ENCODE data around the gene PTEN.
A peak's percentile ranks its signal among the peaks of the same experiment; 100 is the strongest.
"Not testable (repeated sequence)": the region's sequence is repeated elsewhere in the genome, so short reads cannot be mapped to it uniquely, and the experiment has no call there.

The PTEN gene

DNA sequence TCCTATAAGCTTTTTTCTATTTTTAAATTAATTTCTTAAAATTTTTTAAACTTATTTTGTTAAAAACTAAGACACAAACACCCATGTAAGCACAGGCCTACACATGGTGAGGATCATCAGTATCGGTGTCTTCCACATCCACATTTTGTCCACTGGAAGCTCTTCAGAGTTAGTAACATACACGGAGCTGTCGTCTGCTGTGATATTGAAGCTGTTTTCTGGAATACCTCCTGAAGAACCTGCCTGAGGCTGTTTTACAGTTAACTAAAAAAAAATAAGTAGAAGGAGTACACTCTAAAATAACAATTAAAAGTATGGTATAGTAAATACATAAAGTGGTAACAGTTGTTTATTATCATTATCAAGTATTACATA, 17.8 kb upstream of the PTEN start:
- Histone ChIP-seq H3K9me3 (ENCODE audit: control extremely low read depth in 1 of 5, control insufficient read depth in 4 of 5, insufficient read depth in 2 of 5, low read depth in 1 of 5, low read length in 4 of 5) (no peaks in the 10 kb centered on the region), H3K4me1 (ENCODE audit: control extremely low read depth in 1 of 4, control insufficient read depth in 4 of 4, insufficient read depth in 4 of 4, low read length in 3 of 4) (peaks cover 2 to 20% (median 4%) of the 10 kb centered on the region in 4 experiments), H3K27ac (ENCODE audit: insufficient read depth in 1 of 2, low read depth in 1 of 2, low read length in 2 of 2, poor library complexity in 1 of 2, severe bottlenecking in 2 of 2) (no peak overlapping the region), H3K36me3 (ENCODE audit: control insufficient read depth in 4 of 4, insufficient read depth in 4 of 4, low read length in 3 of 4) (no peaks in the 10 kb centered on the region), H3K27me3 (replicated peaks in 2 of 5; ENCODE audit: control insufficient read depth in 4 of 5, insufficient read depth in 5 of 5, low read length in 4 of 5) (no peaks in the 10 kb centered on the region), H3K4me3 (ENCODE audit: control insufficient read depth in 1 of 7, extremely low read depth in 1 of 7, insufficient read depth in 4 of 7, low read depth in 2 of 7, low read length in 6 of 7) (no peak overlapping the region)
- POLR2A ChIA-PET: interaction anchor here (0.6 kb wide), 1 partner anchor 18 kb away, joined by 5 read pairs; no protein-coding TSS in a partner anchor
- no peak for DNase-seq
- CTCF ChIA-PET: interaction anchor here (0.8 to 2.0 kb wide), 3 partner anchors 13 to 545 kb away, joined by 3 to 7 read pairs (median 3); no protein-coding TSS in a partner anchor
- no CpG with 5 or more reads among the region's 3 CpGs for WGBS (ENCODE audit: insufficient coverage)

- no peak overlapping the region for H3K27ac ChIP-seq (ENCODE audit: insufficient read depth in 1 of 2, low read depth in 1 of 2, low read length in 2 of 2, poor library complexity in 1 of 2, severe bottlenecking in 2 of 2)
- POLR2A ChIA-PET: no interaction called here
These were observed 17.4 kb upstream of the PTEN start for GRCh38 chr10:87846023-87846422.

GRCh38 chr10:87846711-87847110, 16.7 kb upstream of the PTEN start:
- H3K27me3 ChIP-seq (replicated peaks in 2 of 5; ENCODE audit: control insufficient read depth in 4 of 5, insufficient read depth in 5 of 5, low read length in 4 of 5); H3K9me3 ChIP-seq (ENCODE audit: control extremely low read depth in 1 of 5, control insufficient read depth in 4 of 5, insufficient read depth in 2 of 5, low read depth in 1 of 5, low read length in 4 of 5); DNase-seq; H3K36me3 ChIP-seq (ENCODE audit: control insufficient read depth in 4 of 4, insufficient read depth in 4 of 4, low read length in 3 of 4); H3K27ac ChIP-seq (ENCODE audit: insufficient read depth in 1 of 2, low read depth in 1 of 2, low read length in 2 of 2, poor library complexity in 1 of 2, severe bottlenecking in 2 of 2); H3K4me3 ChIP-seq (ENCODE audit: control insufficient read depth in 1 of 7, extremely low read depth in 1 of 7, insufficient read depth in 4 of 7, low read depth in 2 of 7, low read length in 6 of 7); POLR2A ChIA-PET: not testable (repeated sequence)
- WGBS (ENCODE audit: insufficient coverage): 83% methylated on average over 2 of the region's 8 CpGs
- CTCF ChIA-PET: interaction anchor here (1.1 to 2.0 kb wide), 2 partner anchors 12 to 196 kb away, joined by 3 to 7 read pairs; no protein-coding TSS in a partner anchor
- peaks cover 5 to 28% (median 11%) of the 10 kb centered on the region in 4 experiments for H3K4me1 ChIP-seq (ENCODE audit: control extremely low read depth in 1 of 4, control insufficient read depth in 4 of 4, insufficient read depth in 4 of 4, low read length in 3 of 4)

More at GRCh38 chr10:87846023-87846422, 17.4 kb upstream of the PTEN start:
- H3K4me3 ChIP-seq (ENCODE audit: control insufficient read depth in 1 of 7, extremely low read depth in 1 of 7, insufficient read depth in 4 of 7, low read depth in 2 of 7, low read length in 6 of 7): no peak overlapping the region
- 93% methylated on average over 4 of the region's 7 CpGs for WGBS (ENCODE audit: insufficient coverage)
- H3K4me1 ChIP-seq (ENCODE audit: control extremely low read depth in 1 of 4, control insufficient read depth in 4 of 4, insufficient read depth in 4 of 4, low read length in 3 of 4): peaks cover 5 to 24% (median 8%) of the 10 kb centered on the region in 4 experiments
- H3K27me3 ChIP-seq (replicated peaks in 2 of 5; ENCODE audit: control insufficient read depth in 4 of 5, insufficient read depth in 5 of 5, low read length in 4 of 5): no peaks in the 10 kb centered on the region
- H3K36me3 ChIP-seq (ENCODE audit: control insufficient read depth in 4 of 4, insufficient read depth in 4 of 4, low read length in 3 of 4): no peaks in the 10 kb centered on the region
- H3K9me3 ChIP-seq (ENCODE audit: control extremely low read depth in 1 of 5, control insufficient read depth in 4 of 5, insufficient read depth in 2 of 5, low read depth in 1 of 5, low read length in 4 of 5): no peaks in the 10 kb centered on the region
- no peak for DNase-seq
- CTCF ChIA-PET: interaction anchor here (0.8 to 2.0 kb wide), 4 partner anchors 13 to 544 kb away, joined by 3 to 7 read pairs (median 3); no protein-coding TSS in a partner anchor

- Histone ChIP-seq H3K4me1 (ENCODE audit: control extremely low read depth in 1 of 4, control insufficient read depth in 4 of 4, insufficient read depth in 4 of 4, low read length in 3 of 4) (peaks cover 5 to 28% (median 11%) of the 10 kb centered on the region in 4 experiments), H3K36me3 (ENCODE audit: control insufficient read depth in 4 of 4, insufficient read depth in 4 of 4, low read length in 3 of 4) (no peaks in the 10 kb centered on the region), H3K4me3 (ENCODE audit: control insufficient read depth in 1 of 7, extremely low read depth in 1 of 7, insufficient read depth in 4 of 7, low read depth in 2 of 7, low read length in 6 of 7) (no peak overlapping the region), H3K27ac (ENCODE audit: insufficient read depth in 1 of 2, low read depth in 1 of 2, low read length in 2 of 2, poor library complexity in 1 of 2, severe bottlenecking in 2 of 2) (no peak overlapping the region), H3K27me3 (replicated peaks in 2 of 5; ENCODE audit: control insufficient read depth in 4 of 5, insufficient read depth in 5 of 5, low read length in 4 of 5) (no peaks in the 10 kb centered on the region), H3K9me3 (ENCODE audit: control extremely low read depth in 1 of 5, control insufficient read depth in 4 of 5, insufficient read depth in 2 of 5, low read depth in 1 of 5, low read length in 4 of 5) (no peaks in the 10 kb centered on the region)
- ChIA-PET CTCF (interaction anchor here (1.0 to 1.5 kb wide), 2 partner anchors 11 to 25 kb away, joined by 4 read pairs; no protein-coding TSS in a partner anchor), POLR2A (interaction anchor here (0.5 kb wide), 1 partner anchor 56 kb away, joined by 3 read pairs; no protein-coding TSS in a partner anchor)
- no peak for DNase-seq
These were observed 15.9 kb upstream of the PTEN start for GRCh38 chr10:87847550-87847949.

DNA sequence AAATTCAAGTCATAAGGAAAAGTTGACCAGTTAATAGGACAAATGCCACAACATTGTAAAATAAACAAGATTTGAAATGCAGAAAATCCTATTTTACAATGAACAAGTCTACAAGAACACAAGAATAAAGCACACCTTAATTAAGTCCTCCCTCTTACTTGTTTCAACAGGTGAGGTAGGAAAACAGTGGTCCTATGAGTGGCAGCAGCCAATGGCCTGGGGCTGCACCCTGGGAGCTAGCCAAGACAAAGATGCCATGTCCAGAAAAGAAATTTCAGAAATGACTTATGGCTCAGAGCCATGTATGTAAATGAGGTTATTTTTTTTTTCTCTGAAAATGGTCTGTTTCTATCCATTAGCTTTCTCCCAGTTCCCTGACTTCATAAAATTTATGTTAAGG, 14.4 kb upstream of the PTEN start:
- no peaks in the 10 kb centered on the region for H3K27me3 ChIP-seq (replicated peaks in 2 of 5; ENCODE audit: control insufficient read depth in 4 of 5, insufficient read depth in 5 of 5, low read length in 4 of 5)
- POLR2A ChIA-PET: no interaction called here
- peaks cover 5 to 24% (median 11%) of the 10 kb centered on the region in 4 experiments for H3K4me1 ChIP-seq (ENCODE audit: control extremely low read depth in 1 of 4, control insufficient read depth in 4 of 4, insufficient read depth in 4 of 4, low read length in 3 of 4)
- no peaks in the 10 kb centered on the region for H3K36me3 ChIP-seq (ENCODE audit: control insufficient read depth in 4 of 4, insufficient read depth in 4 of 4, low read length in 3 of 4)
- CTCF ChIA-PET: interaction anchor here (1.5 to 3.4 kb wide), 6 partner anchors 10 to 706 kb away, joined by 4 to 21 read pairs (median 7); no protein-coding TSS in a partner anchor
- DNase-seq: no peak
- no peak overlapping the region for H3K27ac ChIP-seq (ENCODE audit: insufficient read depth in 1 of 2, low read depth in 1 of 2, low read length in 2 of 2, poor library complexity in 1 of 2, severe bottlenecking in 2 of 2)
- H3K9me3 ChIP-seq (ENCODE audit: control extremely low read depth in 1 of 5, control insufficient read depth in 4 of 5, insufficient read depth in 2 of 5, low read depth in 1 of 5, low read length in 4 of 5): no peaks in the 10 kb centered on the region
- H3K4me3 ChIP-seq (ENCODE audit: control insufficient read depth in 1 of 7, extremely low read depth in 1 of 7, insufficient read depth in 4 of 7, low read depth in 2 of 7, low read length in 6 of 7): no peak overlapping the region

DNA sequence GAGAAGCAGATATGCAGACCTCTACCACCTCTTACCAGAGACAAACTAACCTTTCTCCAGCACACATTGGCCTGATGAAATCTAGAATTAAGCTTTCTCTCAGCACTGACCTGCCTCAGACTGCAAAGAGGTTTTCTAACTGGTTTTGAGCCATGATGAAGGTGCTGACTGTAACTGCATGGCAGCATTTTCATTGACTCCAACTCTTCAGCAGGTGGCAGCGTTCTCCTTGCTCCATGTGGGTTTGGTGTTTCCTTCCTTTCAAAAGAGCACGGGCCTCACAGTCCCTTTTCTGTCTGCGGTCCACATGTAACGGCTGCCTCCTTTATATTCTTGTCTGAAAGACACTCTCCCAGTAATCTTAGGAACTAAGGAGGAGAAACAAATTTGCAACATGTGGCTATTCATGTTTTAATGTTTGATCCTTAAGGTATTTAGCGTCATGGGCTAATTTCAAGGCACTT, 12.7 kb upstream of the PTEN start:
- DNase-seq: peak; percentile 75 to 85 (median 83)
- ChIA-PET POLR2A (interaction anchor here (0.9 kb wide), 1 partner anchor 11 kb away, joined by 3 read pairs; no protein-coding TSS in a partner anchor), CTCF (interaction anchor here (0.8 to 4.1 kb wide), 17 partner anchors 8 to 714 kb away, joined by 3 to 23 read pairs (median 5); partner anchors contain the start of gene ATAD1)

DNA sequence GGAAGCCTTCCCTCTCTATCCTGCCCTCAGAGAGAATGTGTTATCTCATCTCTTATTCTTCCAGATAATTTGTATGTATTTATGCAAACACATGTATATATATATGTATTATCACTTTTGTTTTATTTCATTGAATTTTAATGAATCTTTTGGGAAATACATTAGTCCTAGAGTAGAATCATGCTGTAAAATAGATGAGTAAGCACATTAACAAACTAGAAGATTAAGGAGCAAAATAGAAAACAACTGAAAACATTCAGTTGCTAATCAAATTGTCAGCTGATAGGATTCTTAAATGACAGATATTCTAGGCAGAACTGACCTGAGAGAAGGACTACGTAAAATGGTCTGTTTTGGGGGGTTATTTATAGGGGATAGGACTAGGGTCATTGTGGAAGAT, 11.3 kb upstream of the PTEN start:
- DNase-seq: no peak
- WGBS (ENCODE audit: insufficient coverage): no CpG with 5 or more reads among the region's 1 CpG
- Histone ChIP-seq H3K4me1 (ENCODE audit: control extremely low read depth in 1 of 4, control insufficient read depth in 4 of 4, insufficient read depth in 4 of 4, low read length in 3 of 4) (peaks cover 5 to 17% (median 11%) of the 10 kb centered on the region in 4 experiments), H3K4me3 (ENCODE audit: control insufficient read depth in 1 of 7, extremely low read depth in 1 of 7, insufficient read depth in 4 of 7, low read depth in 2 of 7, low read length in 6 of 7) (no peak overlapping the region), H3K9me3 (ENCODE audit: control extremely low read depth in 1 of 5, control insufficient read depth in 4 of 5, insufficient read depth in 2 of 5, low read depth in 1 of 5, low read length in 4 of 5) (peaks cover 0 to 4% (median 3%) of the 10 kb centered on the region in 5 experiments), H3K36me3 (ENCODE audit: control insufficient read depth in 4 of 4, insufficient read depth in 4 of 4, low read length in 3 of 4) (no peaks in the 10 kb centered on the region), H3K27me3 (replicated peaks in 2 of 5; ENCODE audit: control insufficient read depth in 4 of 5, insufficient read depth in 5 of 5, low read length in 4 of 5) (no peaks in the 10 kb centered on the region), H3K27ac (ENCODE audit: insufficient read depth in 1 of 2, low read depth in 1 of 2, low read length in 2 of 2, poor library complexity in 1 of 2, severe bottlenecking in 2 of 2) (no peak overlapping the region)
- POLR2A ChIA-PET: no interaction called here
- CTCF ChIA-PET: interaction anchor here (0.6 to 4.1 kb wide), 9 partner anchors 10 to 731 kb away, joined by 3 to 23 read pairs (median 3); partner anchors contain the start of genes ATAD1 and RNLS

More for the DNA sequence above, 12.7 kb upstream of the PTEN start:
- WGBS (ENCODE audit: insufficient coverage): 11% methylated on average over 5 of the region's 5 CpGs
- Histone ChIP-seq H3K36me3 (ENCODE audit: control insufficient read depth in 4 of 4, insufficient read depth in 4 of 4, low read length in 3 of 4) (no peaks in the 10 kb centered on the region), H3K9me3 (ENCODE audit: control extremely low read depth in 1 of 5, control insufficient read depth in 4 of 5, insufficient read depth in 2 of 5, low read depth in 1 of 5, low read length in 4 of 5) (no peaks in the 10 kb centered on the region), H3K4me3 (ENCODE audit: control insufficient read depth in 1 of 7, extremely low read depth in 1 of 7, insufficient read depth in 4 of 7, low read depth in 2 of 7, low read length in 6 of 7) (peak overlapping the region in 1 of 7 experiments; percentile 3), H3K27me3 (replicated peaks in 2 of 5; ENCODE audit: control insufficient read depth in 4 of 5, insufficient read depth in 5 of 5, low read length in 4 of 5) (no peaks in the 10 kb centered on the region), H3K27ac (ENCODE audit: insufficient read depth in 1 of 2, low read depth in 1 of 2, low read length in 2 of 2, poor library complexity in 1 of 2, severe bottlenecking in 2 of 2) (no peak overlapping the region), H3K4me1 (ENCODE audit: control extremely low read depth in 1 of 4, control insufficient read depth in 4 of 4, insufficient read depth in 4 of 4, low read length in 3 of 4) (peaks cover 5 to 17% (median 11%) of the 10 kb centered on the region in 4 experiments)

All from common myeloid progenitor, CD34-positive (primary cell).